Umbilical cord (tissue), 2 donors: ENCODE measurements around the gene VWCE. TPM values are rescaled to one million over a fixed set of nuclear protein-coding genes. Genes with fewer than 3 reads are reported as not detected.

ENCODE experiments used
- DNase-seq: peaks from one replicate; pipeline ENCODE4 v3.0.0-alpha.2; 2015; ENCODE audit warnings: low spot score
- total RNA-seq: library from RNA; depleted of rRNA; stranded (reverse); fragments of >200 nt; gene quantifications from one replicate; pipeline ENCODE4 v1.2.3, GENCODE V29; 2014; ENCODE audit warnings: low replicate concordance; ENCODE audit not compliant: insufficient read depth

VWCE gene
- total RNA-seq, 1 donor from 2014 or later, result not detected

DNA sequence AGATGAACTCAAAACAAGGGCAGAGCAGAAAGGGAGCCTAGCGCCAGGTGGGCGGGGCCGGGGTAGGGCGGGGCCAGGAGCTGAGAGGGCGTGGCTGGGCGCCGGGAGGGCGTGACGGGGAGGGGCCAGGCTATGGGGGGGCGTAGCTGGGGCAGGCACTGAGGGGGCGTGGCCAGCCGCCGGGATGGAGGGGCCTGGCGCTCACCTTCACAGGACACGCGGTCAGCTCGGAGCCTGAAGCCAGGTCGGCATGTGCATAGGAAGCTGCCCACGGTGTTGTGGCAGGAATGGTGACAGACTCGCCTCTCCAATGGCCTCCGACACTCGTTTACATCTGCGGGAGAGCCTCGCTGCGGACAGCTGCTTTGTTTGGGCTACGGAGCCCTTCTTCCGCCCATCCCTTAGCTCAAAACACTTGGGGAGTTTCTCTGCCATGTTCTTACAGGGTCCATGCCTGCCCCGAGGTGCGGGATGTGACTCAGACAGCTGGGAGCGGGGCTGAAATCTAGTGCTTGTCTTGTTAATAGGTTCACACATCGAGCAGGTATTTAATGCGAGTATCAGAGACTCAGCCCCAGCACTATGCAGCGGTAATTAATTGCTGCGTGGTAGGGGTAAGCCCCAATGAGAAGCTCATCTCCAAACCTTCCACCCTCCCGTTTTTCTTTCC is 13.4 kb downstream of the VWCE start:
- no peak for DNase-seq

- no peak for DNase-seq
Observed at GRCh38 chr11:61280883-61281580, 14.1 kb downstream of the VWCE start.

- no peak for DNase-seq
Observed at GRCh38 chr11:61279934-61280659, 15.0 kb downstream of the VWCE start.

DNA sequence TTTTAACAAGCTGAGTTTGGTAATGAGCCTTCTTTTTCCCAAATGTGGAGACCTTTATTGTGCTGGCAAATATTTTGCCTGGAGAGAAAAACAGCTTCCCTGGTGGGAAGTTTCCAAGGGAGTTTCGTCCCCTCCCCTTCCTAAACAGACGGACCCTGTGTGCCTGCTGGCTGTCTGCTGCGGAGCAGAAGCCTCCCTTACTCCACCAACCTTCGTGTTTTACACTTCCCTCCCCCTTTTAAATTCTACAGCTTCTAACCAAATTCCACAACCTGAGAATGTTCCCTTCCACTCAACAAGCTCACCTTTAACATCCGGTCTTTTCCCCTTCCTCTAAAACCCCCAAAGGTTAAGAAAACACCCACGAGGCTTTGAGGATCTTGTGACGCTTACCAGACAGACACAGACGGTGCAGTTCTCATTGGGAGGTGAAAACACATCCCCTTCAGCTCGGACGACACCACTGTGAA is 17.1 kb downstream of the VWCE start:
- no peak for DNase-seq

DNA sequence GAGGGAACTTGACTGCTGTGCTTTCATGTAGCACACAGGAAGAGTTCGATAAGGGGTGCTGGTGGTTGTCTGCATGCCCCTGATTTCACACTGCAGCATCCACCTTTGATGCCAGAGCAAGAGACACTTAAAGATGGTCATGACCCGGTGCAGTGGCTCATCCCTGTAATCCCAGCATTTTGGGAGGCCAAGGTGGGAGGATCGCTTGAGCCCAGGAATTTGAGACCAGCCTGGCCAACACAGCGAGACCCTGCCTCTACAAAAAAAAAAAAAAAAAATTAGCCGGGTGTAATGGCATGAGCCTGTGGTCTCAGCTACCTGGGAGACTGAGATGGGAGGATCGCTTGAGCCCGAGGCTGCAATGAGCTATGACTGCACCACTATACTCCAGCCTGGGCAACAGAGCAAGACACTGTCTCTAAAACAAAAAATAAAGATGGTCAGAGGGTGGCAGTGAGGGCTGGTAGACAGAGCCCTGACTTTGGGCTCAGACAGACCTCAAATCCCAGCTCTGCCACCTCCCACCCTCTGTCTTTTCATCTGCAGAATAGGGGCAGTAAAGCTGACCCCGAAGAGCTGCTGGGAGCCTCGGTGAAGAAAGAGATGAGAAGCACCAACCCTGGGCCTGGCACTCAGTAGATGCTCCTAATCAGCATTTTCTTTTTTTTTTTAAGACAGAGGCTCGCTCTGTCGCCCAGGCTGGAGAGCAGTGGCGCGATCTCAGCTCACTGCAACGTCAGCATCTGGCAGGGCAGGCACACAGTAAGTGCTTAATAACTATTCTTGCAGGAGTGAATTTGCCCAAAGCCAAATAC is 17.7 kb downstream of the VWCE start:
- no peak for DNase-seq

DNA sequence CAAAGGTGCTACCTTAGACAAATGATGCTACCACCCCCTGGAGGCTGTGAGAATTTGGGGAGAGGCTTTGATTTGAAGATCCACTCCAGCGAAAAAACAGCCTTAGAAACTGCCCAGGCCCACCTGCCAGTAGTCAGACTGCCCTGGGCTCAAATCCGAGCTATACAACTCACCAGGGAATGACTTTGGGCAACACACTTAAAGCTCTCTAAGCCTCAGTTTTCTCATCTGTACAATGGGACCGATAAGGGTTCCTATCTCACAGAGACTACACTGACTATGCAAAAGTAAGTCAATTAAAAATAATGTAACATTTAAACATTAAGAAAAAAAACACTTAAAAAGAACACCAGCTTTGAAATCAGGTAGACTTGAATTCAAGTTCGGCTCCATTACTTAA is 19.9 kb downstream of the VWCE start:
- no peak for DNase-seq

DNA sequence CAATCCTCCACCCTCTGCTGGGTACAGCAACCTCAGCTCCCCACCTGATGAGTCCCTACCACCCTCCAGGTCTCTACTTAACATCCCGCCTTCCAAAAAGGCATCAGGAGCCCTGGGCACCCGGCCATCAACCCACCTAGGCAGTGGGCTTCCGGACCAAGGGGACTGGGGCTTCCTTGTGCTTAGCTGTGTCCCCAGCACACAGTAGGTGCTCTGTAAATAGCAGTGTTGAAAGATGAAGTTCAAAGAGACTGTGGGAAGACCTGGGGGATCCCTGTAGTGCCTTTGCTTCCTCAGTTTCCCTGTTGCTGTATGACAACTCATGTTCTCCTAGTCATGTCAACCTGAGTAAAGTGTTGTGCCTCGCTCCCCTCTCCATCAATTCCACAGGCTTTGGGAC is 21.0 kb downstream of the VWCE start:
- DNase-seq, result no peak

- DNase-seq, result no peak
Observed at GRCh38 chr11:61273178-61274078, 21.7 kb downstream of the VWCE start.

- DNase-seq, result no peak
Observed at GRCh38 chr11:61272731-61273130, 22.4 kb downstream of the VWCE start.

DNA sequence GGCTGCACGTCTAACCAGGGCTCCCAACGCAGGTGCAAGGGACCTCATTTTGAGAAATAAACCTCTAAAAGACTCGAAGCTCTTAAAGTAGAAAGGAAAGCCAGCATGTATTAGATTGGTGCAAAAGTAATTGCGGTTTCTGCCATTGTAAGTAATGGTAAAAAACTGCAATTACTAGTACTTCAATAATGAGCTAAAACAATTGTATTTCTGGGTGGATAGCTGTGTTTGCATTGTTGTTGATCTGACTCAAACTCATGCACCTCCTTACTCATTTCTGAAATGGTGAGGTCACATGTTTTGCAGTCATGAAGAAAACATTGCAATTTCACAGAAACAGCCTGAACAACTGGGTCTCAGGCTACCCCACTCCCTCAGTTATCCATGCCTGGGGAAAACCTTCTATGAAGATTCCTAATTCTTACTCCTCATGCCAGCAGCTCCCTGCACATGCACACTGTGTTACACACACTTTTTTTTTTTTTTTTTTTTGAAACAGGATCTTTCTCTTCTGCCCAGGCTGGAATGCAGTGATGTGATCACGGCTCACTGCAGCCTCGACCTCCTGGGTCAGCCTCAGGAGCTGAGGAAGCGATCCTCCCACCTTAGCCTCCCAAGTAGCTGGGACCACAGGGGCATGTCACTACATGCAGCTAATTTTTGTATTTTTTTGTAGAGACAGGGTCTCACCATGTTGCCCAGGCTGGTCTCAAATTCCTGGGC is 24.6 kb downstream of the VWCE start:
- DNase-seq, result no peak

- no peak for DNase-seq
Observed at GRCh38 chr11:61268588-61269250, 26.4 kb downstream of the VWCE start.

DNA sequence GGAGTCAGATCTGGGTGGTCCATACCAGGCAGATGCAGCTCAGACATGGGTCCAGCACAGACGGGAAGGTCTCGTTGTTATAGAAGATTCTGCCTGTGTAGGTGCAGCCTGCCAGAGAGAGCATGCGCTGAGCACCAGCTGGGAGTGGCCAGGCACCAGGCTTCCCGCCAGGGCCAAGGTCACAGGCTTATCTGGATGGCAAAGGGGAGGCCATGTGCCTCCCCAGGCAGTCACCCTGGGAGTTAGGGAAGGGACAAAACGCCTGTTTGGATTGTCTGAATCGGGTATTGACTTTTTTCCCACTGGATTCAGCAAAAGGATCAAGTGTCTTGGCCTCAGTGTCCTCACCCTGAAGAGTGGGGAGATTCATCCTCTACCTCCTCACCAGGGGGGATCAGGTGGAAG is 27.7 kb downstream of the VWCE start:
- no peak for DNase-seq

GRCh38 chr11:61266602-61267001 is 28.5 kb downstream of the VWCE start:
- no peak for DNase-seq

GRCh38 chr11:61265357-61265756 is 29.8 kb downstream of the VWCE start:
- DNase-seq, result no peak

GRCh38 chr11:61264795-61265194 is 30.3 kb downstream of the VWCE start:
- no peak for DNase-seq

DNA sequence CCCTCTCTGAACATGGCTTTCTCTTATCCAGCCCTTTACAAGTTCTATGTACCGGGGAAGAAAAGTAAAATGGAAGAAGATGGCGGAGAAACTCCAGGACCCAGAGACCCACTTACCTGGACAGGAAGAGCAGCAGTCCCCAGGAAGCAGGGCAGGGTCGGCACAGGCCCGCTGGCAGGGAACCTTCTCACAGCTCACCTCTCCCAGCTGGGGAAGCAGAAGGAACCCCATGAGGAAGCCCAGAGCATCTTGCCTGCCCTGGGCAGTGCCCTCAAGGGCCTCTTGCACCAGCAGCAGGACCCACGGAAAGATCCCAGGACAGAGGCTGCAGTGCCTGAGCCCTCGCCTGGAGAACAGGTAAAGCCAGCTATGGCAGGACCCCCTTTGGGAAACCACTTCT is 30.7 kb downstream of the VWCE start:
- no peak for DNase-seq

DNA sequence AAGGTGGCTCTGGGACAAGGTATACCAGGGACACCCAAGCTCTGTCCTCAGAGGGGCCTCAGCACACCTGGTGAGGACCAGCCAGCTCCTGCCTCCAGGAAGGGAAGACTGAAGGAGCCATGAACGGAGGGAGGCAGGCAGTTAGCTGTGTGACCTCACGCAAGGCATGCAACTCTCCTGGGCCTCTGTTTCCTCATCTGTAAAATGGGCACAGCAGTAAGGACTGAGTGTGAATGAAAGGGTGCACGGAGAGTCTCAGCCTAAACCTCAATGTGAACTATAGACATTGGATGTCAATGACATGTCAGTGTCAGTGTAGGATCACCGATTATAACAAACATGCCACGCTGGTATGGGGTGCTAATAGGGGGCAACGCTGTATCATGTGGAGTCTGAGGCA is 35.8 kb downstream of the VWCE start:
- DNase-seq, result no peak

GRCh38 chr11:61258546-61258945 is 36.6 kb downstream of the VWCE start:
- DNase-seq, result no peak

DNA sequence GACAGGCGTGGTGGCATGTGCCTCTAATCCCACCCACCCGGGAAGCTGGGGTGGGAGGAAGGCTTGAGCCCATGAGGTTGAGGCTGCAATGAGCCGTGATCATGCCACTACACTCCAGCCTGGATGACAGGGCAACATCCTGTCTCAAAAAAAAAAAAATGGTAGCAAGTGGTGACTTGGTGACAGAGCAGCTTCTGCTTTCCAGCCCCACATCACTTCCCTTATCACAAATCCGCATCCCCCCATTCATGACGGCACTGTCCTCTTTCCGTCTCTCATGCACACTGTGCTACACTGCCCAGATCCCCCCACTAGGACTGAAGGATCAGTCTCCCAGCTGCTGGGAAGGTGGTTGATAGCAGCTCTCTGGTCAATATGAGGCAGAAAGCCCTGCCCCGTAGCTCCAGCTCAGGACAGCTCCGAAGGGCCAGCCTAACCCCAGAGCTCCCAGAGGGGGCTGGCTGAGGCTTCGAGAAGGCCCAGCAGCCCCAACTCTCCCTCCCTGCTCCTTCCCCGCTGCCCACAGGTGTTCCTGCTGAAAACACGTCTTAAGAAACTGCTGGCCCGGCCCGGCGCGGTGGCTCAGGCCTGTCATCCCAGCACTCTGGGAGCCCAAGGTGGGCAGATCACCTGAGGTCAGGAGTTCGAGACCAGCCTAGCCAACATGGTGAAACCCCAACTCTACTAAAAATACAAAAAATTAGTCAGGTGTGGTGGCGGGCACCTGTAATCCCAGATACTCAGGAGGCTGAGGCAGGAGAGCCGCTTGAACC is 38.2 kb downstream of the VWCE start:
- DNase-seq, result no peak
